HEK293T (cell line): ENCODE measurements around the gene ELF1.
"Not testable (repeated sequence)": the region's sequence is repeated elsewhere in the genome, so short reads cannot be mapped to it uniquely, and the experiment has no call there.

Experiments
- CTCF ChIA-PET: fragments of 350-600 bp; formaldehyde crosslinking; extraction: SDS; loops from one replicate; lab custom pipeline; 2021; ENCODE audit warnings: antibody characterized with exemption, inconsistent platforms; lab: Yijun Ruan, JAX
- POLR2A ChIA-PET: fragments of 350-600 bp; formaldehyde crosslinking; extraction: SDS; loops from one replicate; lab custom pipeline; 2020; ENCODE audit warnings: antibody characterized with exemption, inconsistent platforms; lab: Yijun Ruan, JAX
- DNase-seq: peaks from one replicate; pipeline ENCODE4 v3.0.0; 2012; ENCODE audit warnings: mixed read lengths; ENCODE audit errors: extremely low spot score
- ARNT ChIP-seq: fragments of 450-650 bp; IDR thresholded peaks from 2 replicates; pipeline ENCODE4 v1.6.1; 2017; ENCODE audit warnings: mild to moderate bottlenecking
- BHLHE40 ChIP-seq: fragments of 450-650 bp; IDR thresholded peaks from 2 replicates; pipeline ENCODE4 v1.6.1; 2016; ENCODE audit warnings: mild to moderate bottlenecking, moderate library complexity, borderline replicate concordance
- CTBP1 ChIP-seq: fragments of 450-650 bp; IDR thresholded peaks from 2 replicates; pipeline ENCODE4 v1.6.1; 2016; ENCODE audit warnings: borderline replicate concordance
- ELF4 ChIP-seq: fragments of 450-650 bp; IDR thresholded peaks from 2 replicates; pipeline ENCODE4 v1.6.1; 2017; ENCODE audit warnings: antibody characterized with exemption
- FOXA1 ChIP-seq: fragments of 450-650 bp; IDR thresholded peaks from 2 replicates; pipeline ENCODE4 v1.6.1; 2016; ENCODE audit warnings: mild to moderate bottlenecking
- FOXK2 ChIP-seq: fragments of 450-650 bp; IDR thresholded peaks from 2 replicates; pipeline ENCODE4 v1.6.1; 2016; ENCODE audit warnings: mild to moderate bottlenecking
- FOXM1 ChIP-seq: fragments of 450-650 bp; IDR thresholded peaks from 2 replicates; pipeline ENCODE4 v1.6.1; 2017; ENCODE audit warnings: mild to moderate bottlenecking, borderline replicate concordance
- HDGF ChIP-seq: fragments of 450-650 bp; IDR thresholded peaks from 2 replicates; pipeline ENCODE4 v1.6.1; 2017; ENCODE audit warnings: antibody characterized with exemption, borderline replicate concordance
- L3MBTL2 ChIP-seq: fragments of 450-650 bp; conservative IDR thresholded peaks from 2 replicates; pipeline ENCODE4 v1.6.1; 2016; ENCODE audit warnings: mild to moderate bottlenecking
- LEF1 ChIP-seq: fragments of 450-650 bp; IDR thresholded peaks from 2 replicates; pipeline ENCODE4 v1.6.1; 2017; ENCODE audit warnings: mild to moderate bottlenecking, borderline replicate concordance
- NFRKB ChIP-seq: fragments of 450-650 bp; IDR thresholded peaks from 2 replicates; pipeline ENCODE4 v1.6.1; 2016; ENCODE audit warnings: mild to moderate bottlenecking, moderate library complexity
- PKNOX1 ChIP-seq: fragments of 450-650 bp; IDR thresholded peaks from 2 replicates; pipeline ENCODE4 v1.6.1; 2016
- SP1 ChIP-seq: fragments of 450-650 bp; IDR thresholded peaks from 2 replicates; pipeline ENCODE4 v1.6.1; 2017
- SUZ12 ChIP-seq: fragments of 450-650 bp; IDR thresholded peaks from 2 replicates; pipeline ENCODE4 v1.6.1; 2016; ENCODE audit warnings: mild to moderate bottlenecking
- TARDBP ChIP-seq: fragments of 450-650 bp; IDR thresholded peaks from 2 replicates; pipeline ENCODE4 v1.6.1; 2016
- ZNF384 ChIP-seq: fragments of 450-650 bp; IDR thresholded peaks from 2 replicates; pipeline ENCODE4 v1.6.1; 2016

Gene ELF1

GRCh38 chr13:40981949-40982348 lies 37.2 kb downstream of the ELF1 start:
- ChIA-PET CTCF (no interaction called here), POLR2A (no interaction called here)
- DNase-seq: no peak
- no peak for TF ChIP-seq FOXM1
- no peak for TF ChIP-seq L3MBTL2
- no peak for TF ChIP-seq NFRKB
- no peak for TF ChIP-seq LEF1
- no peak for TF ChIP-seq ZNF384
- TF ChIP-seq BHLHE40: no peak
- TF ChIP-seq SP1: no peak
- TF ChIP-seq ELF4: no peak
- TF ChIP-seq ARNT: no peak
- TF ChIP-seq PKNOX1: no peak
- no peak for TF ChIP-seq TARDBP
- TF ChIP-seq HDGF: no peak
- TF ChIP-seq CTBP1: no peak
- no peak for TF ChIP-seq FOXA1
- TF ChIP-seq FOXK2: no peak
- TF ChIP-seq SUZ12: no peak

GRCh38 chr13:40981361-40981760 lies 37.8 kb downstream of the ELF1 start:
- CTCF ChIA-PET: no interaction called here
- DNase-seq: no peak
- POLR2A ChIA-PET: no interaction called here
- no peak for TF ChIP-seq PKNOX1
- no peak for TF ChIP-seq TARDBP
- no peak for TF ChIP-seq BHLHE40
- TF ChIP-seq HDGF: no peak
- TF ChIP-seq FOXK2: no peak

GRCh38 chr13:40980461-40980860 lies 38.7 kb downstream of the ELF1 start:
- TF ChIP-seq SP1: no peak
- no peak for TF ChIP-seq FOXM1
- TF ChIP-seq FOXA1: no peak
- TF ChIP-seq L3MBTL2: no peak
- TF ChIP-seq SUZ12: no peak
- no peak for TF ChIP-seq HDGF
- TF ChIP-seq BHLHE40: no peak
- no peak for TF ChIP-seq ZNF384
- no peak for TF ChIP-seq NFRKB
- TF ChIP-seq CTBP1: no peak
- no peak for TF ChIP-seq ELF4
- no peak for TF ChIP-seq TARDBP
- no peak for TF ChIP-seq ARNT
- TF ChIP-seq FOXK2: no peak
- no peak for TF ChIP-seq PKNOX1
- TF ChIP-seq LEF1: no peak
- no peak for DNase-seq
- ChIA-PET POLR2A (no interaction called here), CTCF (no interaction called here)

- ChIA-PET POLR2A (no interaction called here), CTCF (no interaction called here)
- TF ChIP-seq SP1 (no peak), ELF4 (no peak)
- no peak for DNase-seq
These were observed 39.9 kb downstream of the ELF1 start for GRCh38 chr13:40979232-40979631.

- CTCF ChIA-PET, DNase-seq, POLR2A ChIA-PET: not testable (repeated sequence)
These were observed 41.0 kb downstream of the ELF1 start for GRCh38 chr13:40978109-40978508.

- CTCF ChIA-PET: no interaction called here
- no peak for TF ChIP-seq TARDBP
- TF ChIP-seq FOXA1: no peak
- TF ChIP-seq FOXK2: no peak
- TF ChIP-seq ZNF384: no peak
- no peak for TF ChIP-seq SP1
- TF ChIP-seq ARNT: no peak
- TF ChIP-seq ELF4: no peak
- TF ChIP-seq BHLHE40: no peak
- no peak for TF ChIP-seq CTBP1
- TF ChIP-seq SUZ12: no peak
- TF ChIP-seq PKNOX1: no peak
- no peak for TF ChIP-seq FOXM1
- TF ChIP-seq NFRKB: no peak
- TF ChIP-seq HDGF: no peak
- TF ChIP-seq LEF1: no peak
- TF ChIP-seq L3MBTL2: no peak
- POLR2A ChIA-PET: no interaction called here
- DNase-seq: no peak
These were observed 43.7 kb downstream of the ELF1 start for GRCh38 chr13:40975441-40975840.
